H9 (cell line): Measurements from ENCODE around the gene RINL. TPM values are rescaled to one million over a fixed set of nuclear protein-coding genes. Genes with fewer than 3 reads are reported as not detected.

Experiments
- DNase-seq: peaks from one replicate; pipeline ENCODE4 v3.0.0-alpha.2; 2017
- H2AFZ ChIP-seq: one replicate; pipeline ENCODE4 v1.6.1; 2013; ENCODE audit warnings: mild to moderate bottlenecking, low read length, control low read depth, moderate library complexity
- H2AK5ac ChIP-seq: 2 replicates; pipeline ENCODE4 v1.6.1; 2013; ENCODE audit warnings: low read length, control low read depth, mixed read lengths; ENCODE audit not compliant: insufficient read length
- H2BK120ac ChIP-seq: one replicate; pipeline ENCODE4 v1.6.1; 2013; ENCODE audit warnings: low read depth, mild to moderate bottlenecking, low read length, control low read depth, inconsistent platforms; ENCODE audit not compliant: poor library complexity, severe bottlenecking
- H2BK12ac ChIP-seq: 2 replicates; pipeline ENCODE4 v1.6.1; 2013; ENCODE audit warnings: low read length, control low read depth, mixed read lengths, low read depth; ENCODE audit not compliant: insufficient read length
- H2BK15ac ChIP-seq: 2 replicates; pipeline ENCODE4 v1.6.1; 2013; ENCODE audit warnings: low read depth, low read length, control low read depth
- H2BK20ac ChIP-seq: one replicate; pipeline ENCODE4 v1.6.1; 2013; ENCODE audit warnings: low read depth, mild to moderate bottlenecking, low read length, control low read depth, inconsistent platforms; ENCODE audit not compliant: poor library complexity, severe bottlenecking
- H2BK5ac ChIP-seq: 2 replicates; pipeline ENCODE4 v1.6.1; 2013; ENCODE audit warnings: low read length, control low read depth, mixed read lengths; ENCODE audit not compliant: insufficient read length
- H3K14ac ChIP-seq: 2 replicates; pipeline ENCODE4 v1.6.1; 2013; ENCODE audit warnings: low read length, control low read depth; ENCODE audit not compliant: insufficient read depth
- H3K18ac ChIP-seq: 2 replicates; pipeline ENCODE4 v1.6.1; 2013; ENCODE audit warnings: low read depth, mild to moderate bottlenecking, mixed read lengths, low read length, control low read depth; ENCODE audit not compliant: insufficient read length
- H3K23ac ChIP-seq: 2 replicates; pipeline ENCODE4 v1.6.1; 2013; ENCODE audit warnings: low read length, control low read depth, mixed read lengths, low read depth; ENCODE audit not compliant: insufficient read length
- H3K23me2 ChIP-seq: 2 replicates; pipeline ENCODE4 v1.6.1; 2013; ENCODE audit warnings: low read depth, mild to moderate bottlenecking, mixed read lengths, low read length, control low read depth; ENCODE audit not compliant: insufficient read length, poor library complexity, severe bottlenecking
- H3K27ac ChIP-seq: 2 replicates; pipeline ENCODE4 v1.5.1; 2013; ENCODE audit warnings: low read length, control low read depth, mixed read lengths, low read depth; ENCODE audit not compliant: insufficient read length
- H3K27me3 ChIP-seq: 2 replicates; pipeline ENCODE4 v1.6.1; 2013; ENCODE audit warnings: low read length, control low read depth, inconsistent platforms; ENCODE audit not compliant: insufficient read depth
- H3K4ac ChIP-seq: 2 replicates; pipeline ENCODE4 v1.6.1; 2013; ENCODE audit warnings: low read depth, mild to moderate bottlenecking, control low read depth, inconsistent platforms, low read length, moderate library complexity
- H3K4me1 ChIP-seq: 2 replicates; pipeline ENCODE4 v1.6.1; 2013; ENCODE audit warnings: low read length, control low read depth, inconsistent platforms; ENCODE audit not compliant: insufficient read depth
- H3K4me2 ChIP-seq: 2 replicates; pipeline ENCODE4 v1.6.1; 2013; ENCODE audit warnings: low read length, control low read depth, mixed read lengths; ENCODE audit not compliant: insufficient read length, insufficient read depth
- H3K56ac ChIP-seq: 2 replicates; pipeline ENCODE4 v1.6.1; 2013; ENCODE audit warnings: low read depth, mild to moderate bottlenecking, mixed read lengths, low read length, control low read depth; ENCODE audit not compliant: insufficient read length
- H3K79me1 ChIP-seq: 2 replicates; pipeline ENCODE4 v1.6.1; 2013; ENCODE audit warnings: low read depth, mild to moderate bottlenecking, moderate library complexity, low read length, control low read depth, inconsistent platforms; ENCODE audit not compliant: insufficient read depth, poor library complexity, severe bottlenecking
- H3K79me2 ChIP-seq: 2 replicates; pipeline ENCODE4 v1.6.1; 2013; ENCODE audit warnings: low read length, control low read depth, inconsistent platforms; ENCODE audit not compliant: insufficient read depth
- H3K9ac ChIP-seq: 2 replicates; pipeline ENCODE4 v1.6.1; 2013; ENCODE audit warnings: low read length, control low read depth, mixed read lengths; ENCODE audit not compliant: insufficient read length; ENCODE audit errors: extremely low read depth
- H3K9me3 ChIP-seq: one replicate; pipeline ENCODE4 v1.6.1; 2013; ENCODE audit warnings: low read depth, low read length, inconsistent platforms; ENCODE audit not compliant: control insufficient read depth
- H3T11ph ChIP-seq: one replicate; pipeline ENCODE4 v1.6.1; 2013; ENCODE audit warnings: mild to moderate bottlenecking, low read length, control low read depth, inconsistent platforms
- H4K20me1 ChIP-seq: one replicate; pipeline ENCODE4 v1.6.1; 2013; ENCODE audit not compliant: control insufficient read depth, insufficient read length, insufficient read depth
- H4K5ac ChIP-seq: 2 replicates; pipeline ENCODE4 v1.6.1; 2013; ENCODE audit warnings: low read depth, mild to moderate bottlenecking, mixed read lengths, low read length, control low read depth; ENCODE audit not compliant: insufficient read length
- H4K8ac ChIP-seq: replicated peaks from 2 replicates; pipeline ENCODE4 v1.6.1; 2013; ENCODE audit warnings: low read length, control low read depth, mixed read lengths, low read depth; ENCODE audit not compliant: insufficient read length
- H4K91ac ChIP-seq: 2 replicates; pipeline ENCODE4 v1.6.1; 2013; ENCODE audit warnings: low read depth, mild to moderate bottlenecking, moderate library complexity, mixed read lengths, low read length, control low read depth; ENCODE audit not compliant: insufficient read length
- H3K27ac Mint-ChIP-seq, 3 experiments: 2 replicates in 2 of 3; 3 replicates in 1 of 3; pipeline ENCODE4 v1.8.0; 2020 to 2021; ENCODE audit warnings: mixed read lengths in 3 of 3, mild to moderate bottlenecking in 1 of 3, moderate library complexity in 1 of 3
- H3K27me3 Mint-ChIP-seq: 2 replicates; pipeline ENCODE4 v1.8.0; 2021; ENCODE audit warnings: low read depth, mild to moderate bottlenecking, moderate library complexity, mixed read lengths
- H3K36me3 Mint-ChIP-seq, 3 experiments: 2 replicates in 2 of 3; 3 replicates in 1 of 3; pipeline ENCODE4 v1.8.0; 2020 to 2021; ENCODE audit warnings: low read depth in 3 of 3, mixed read lengths in 3 of 3; ENCODE audit not compliant: insufficient read depth in 1 of 3
- H3K4me1 Mint-ChIP-seq, 2 experiments: 2 replicates each; pipeline ENCODE4 v1.8.0; 2020; ENCODE audit warnings: mixed read lengths in 2 of 2
- H3K4me3 Mint-ChIP-seq, 2 experiments: 2 replicates in 1 of 2; 3 replicates in 1 of 2; pipeline ENCODE4 v1.8.0; 2020 to 2021; ENCODE audit warnings: mild to moderate bottlenecking in 2 of 2, mixed read lengths in 2 of 2, moderate library complexity in 1 of 2
- H3K9me3 Mint-ChIP-seq, 2 experiments: 2 replicates in 1 of 2; 3 replicates in 1 of 2; pipeline ENCODE4 v1.8.0; 2020; ENCODE audit warnings: mild to moderate bottlenecking in 2 of 2, mixed read lengths in 2 of 2, moderate library complexity in 1 of 2
- CTCF ChIP-seq: fragments of 200-600 bp; sonication (generic); conservative IDR thresholded peaks from 3 replicates; pipeline ENCODE4 v1.8.0; 2021; ENCODE audit warnings: antibody characterized with exemption, mild to moderate bottlenecking
- WGBS: extraction: QIAGEN DNeasy Blood & Tissue Kit; methylation state at CpG from one replicate; pipeline ENCODE4 v1.1.7; 2013; ENCODE audit warnings: missing lambda C conversion rate, low lambda C conversion rate, mixed read lengths; ENCODE audit not compliant: insufficient read length; ENCODE audit errors: extremely low coverage; 5-methylcytosine and 5-hydroxymethylcytosine counted together
- total RNA-seq: library from RNA; stranded (reverse); gene quantifications from 2 replicates; pipeline ENCODE4 v1.2.1, GENCODE V29; 2021

The RINL gene
- total RNA-seq, 1 experiment from 2014 or later = 6.4 TPM

DNA sequence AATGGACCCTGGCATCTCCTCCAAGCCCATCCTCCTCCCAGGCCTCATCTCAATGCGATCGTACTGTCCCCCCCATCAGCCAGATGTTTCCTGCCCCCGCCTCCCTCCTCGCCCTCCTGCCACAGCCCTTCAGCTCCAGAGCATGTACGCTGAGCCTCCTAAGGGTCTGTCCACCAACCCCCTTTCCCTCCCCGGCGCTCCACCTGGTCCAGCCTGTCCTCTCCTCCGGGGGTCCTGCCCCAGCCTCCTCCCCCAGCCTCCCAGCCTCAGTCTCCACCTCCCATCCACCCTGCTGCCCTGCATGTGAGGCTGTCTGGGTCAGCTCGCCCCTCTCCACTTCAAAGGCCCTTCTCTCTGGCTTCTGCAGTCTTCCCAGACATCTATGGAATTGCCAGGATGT is 16.9 kb upstream of the RINL start:
- Histone ChIP-seq H2BK120ac (no peak overlapping the region), H3K23me2 (no peaks in the 10 kb centered on the region), H3K79me1 (no peaks in the 10 kb centered on the region), H2BK15ac (no peak overlapping the region), H3K4ac (no peak overlapping the region), H3K4me2 (no peak overlapping the region), H2AFZ (no peak overlapping the region), H4K20me1 (no peaks in the 10 kb centered on the region), H3K27me3 (no peaks in the 10 kb centered on the region), H3K27ac (no peak overlapping the region), H3K4me1 (peaks cover 2% of the 10 kb centered on the region; the same call in 1 of the 2 replicates), H2BK20ac (no peak overlapping the region), H3K18ac (no peak overlapping the region), H4K8ac (no peak overlapping the region), H2BK12ac (no peak overlapping the region), H3K56ac (no peak overlapping the region), H3K9me3 (no peaks in the 10 kb centered on the region), H2AK5ac (no peak overlapping the region), H3T11ph (no peak overlapping the region), H3K9ac (no peak overlapping the region), H2BK5ac (no peak overlapping the region), H3K23ac (no peak overlapping the region), H4K5ac (no peak overlapping the region), H3K14ac (no peak overlapping the region), H3K79me2 (no peaks in the 10 kb centered on the region), H4K91ac (no peak overlapping the region)
- DNase-seq = no peak
- no peaks in the 10 kb centered on the region for H3K9me3 Mint-ChIP-seq
- no peak for TF ChIP-seq CTCF
- peaks cover 12% of the 10 kb centered on the region in 2 experiments for H3K4me1 Mint-ChIP-seq
- H3K4me3 Mint-ChIP-seq = no peak overlapping the region
- peaks cover 15% of the 10 kb centered on the region for H3K27me3 Mint-ChIP-seq
- H3K27ac Mint-ChIP-seq = peak overlapping the region in 1 of 3 experiments; percentile 4; a peak in 2 of 7 replicates
- H3K36me3 Mint-ChIP-seq = no peaks in the 10 kb centered on the region
- WGBS = no CpG with 5 or more reads among the region's 9 CpGs
